HCT116 (cell line): ENCODE results near the gene ACTRT2. TPM values are rescaled to one million over a fixed set of nuclear protein-coding genes. Genes with fewer than 3 reads are reported as not detected.

Experiments used
- ATAC-seq: fragments of 200-7000 bp; cut with Tn5 transposase; 2 replicates; pipeline ENCODE4 v1.9.1; 2020; ENCODE audit warnings: mild to moderate bottlenecking, moderate library complexity
- BruUV-seq: library from RNA; stranded (reverse); fragments of 400-500 nt; replicated peaks from 2 replicates; lab custom pipeline; 2021; lab: Mats Ljungman, UMichigan
- CTCF ChIA-PET: fragments of 300-600 bp; sonication (Branson Sonifier 250); formaldehyde crosslinking; loops from one replicate; lab custom pipeline; 2021; ENCODE audit warnings: antibody characterized with exemption; lab: Charles Lee
- POLR2A ChIA-PET: fragments of 300-600, 350-600 bp; sonication (Branson Sonifier 250); formaldehyde crosslinking; loops from one replicate; lab custom pipeline; 2021; ENCODE audit warnings: antibody characterized with exemption; lab: Charles Lee
- RAD21 ChIA-PET, 2 experiments: fragments of 300-600 bp; sonication (Branson Sonifier 250); formaldehyde crosslinking; loops; one replicate each; lab custom pipeline; 2023; ENCODE audit warnings: low total read pairs in 2 of 2; ENCODE audit not compliant: uncharacterized antibody in 2 of 2, unreplicated experiment in 2 of 2, low non-redundant PET in 1 of 2; lab: Charles Lee
- DNase-seq: peaks from one replicate; pipeline ENCODE4 v3.0.0-alpha.2; 2010; ENCODE audit warnings: low read depth, low spot score
- H2AFZ ChIP-seq: fragments of 200-600 bp; shearing (Covaris generic), sonication (generic); 2 replicates; pipeline ENCODE4 v1.6.1; 2017; ENCODE audit warnings: low read depth, mixed run types, mixed read lengths, antibody characterized with exemption, low read length; ENCODE audit not compliant: poor library complexity, severe bottlenecking
- H3K27ac ChIP-seq: 2 replicates; pipeline ENCODE4 v1.5.1; 2012; ENCODE audit warnings: low read depth, low read length
- H3K27me3 ChIP-seq: fragments of 200-600 bp; sonication (generic); 2 replicates; pipeline ENCODE4 v1.6.1; 2016; ENCODE audit warnings: mixed run types, low read length, mixed read lengths; ENCODE audit not compliant: insufficient read depth
- H3K36me3 ChIP-seq, 2 experiments: fragments of 200-500 bp in 1 of 2; fragments of 200-600 bp in 1 of 2; sonication (Bioruptor generic) in 1 of 2; sonication (generic) in 1 of 2; 2 replicates each; pipeline versions ENCODE4 v1.5.1 to v1.6.1; 2014 to 2016; ENCODE audit warnings: low read length in 2 of 2, inconsistent platforms in 1 of 2, mixed read lengths in 1 of 2, mixed run types in 1 of 2; ENCODE audit not compliant: insufficient read depth in 2 of 2, control insufficient read depth in 1 of 2
- H3K4me1 ChIP-seq, 2 experiments: fragments of 200-600 bp in 1 of 2; sonication (generic) in 1 of 2; 2 replicates each; pipeline versions ENCODE4 v1.5.1 to v1.6.1; 2012 to 2017; ENCODE audit warnings: low read length in 2 of 2, inconsistent platforms in 1 of 2, mild to moderate bottlenecking in 1 of 2, mixed read lengths in 1 of 2, mixed run types in 1 of 2, moderate library complexity in 1 of 2; ENCODE audit not compliant: insufficient read depth in 2 of 2, control insufficient read depth in 1 of 2
- H3K4me2 ChIP-seq: fragments of 200-600 bp; sonication (generic); 2 replicates; pipeline ENCODE4 v1.6.1; 2017; ENCODE audit warnings: mixed run types, low read length, mixed read lengths
- H3K4me3 ChIP-seq, 2 experiments: fragments of 200-600 bp in 1 of 2; sonication (generic) in 1 of 2; replicated peaks in 1 of 2; 2 replicates each; pipeline ENCODE4 v1.5.1; 2011 to 2016; ENCODE audit warnings: low read length in 2 of 2, control low read depth in 1 of 2, low read depth in 1 of 2, mild to moderate bottlenecking in 1 of 2, mixed read lengths in 1 of 2, mixed run types in 1 of 2
- H3K79me2 ChIP-seq: fragments of 200-600 bp; sonication (generic); 2 replicates; pipeline ENCODE4 v1.6.1; 2017; ENCODE audit warnings: mild to moderate bottlenecking, mixed run types, low read length, moderate library complexity, mixed read lengths; ENCODE audit not compliant: insufficient read depth
- H3K9ac ChIP-seq: fragments of 200-600 bp; sonication (generic); 2 replicates; pipeline ENCODE4 v1.6.1; 2016; ENCODE audit warnings: low read length, mixed read lengths
- H3K9me2 ChIP-seq: fragments of 200-600 bp; sonication (generic), shearing (Covaris generic); 2 replicates; pipeline ENCODE4 v1.6.1; 2017; ENCODE audit warnings: mixed run types, mild to moderate bottlenecking, moderate library complexity; ENCODE audit not compliant: insufficient read depth
- H3K9me3 ChIP-seq, 2 experiments: fragments of 200-500 bp in 1 of 2; fragments of 200-600 bp in 1 of 2; sonication (Bioruptor generic) in 1 of 2; sonication (generic) in 1 of 2; 2 replicates each; pipeline ENCODE4 v1.6.1; 2014 to 2017; ENCODE audit warnings: low read length in 2 of 2, mixed read lengths in 2 of 2, inconsistent platforms in 1 of 2, low read depth in 1 of 2, mild to moderate bottlenecking in 1 of 2, mixed run types in 1 of 2, moderate library complexity in 1 of 2; ENCODE audit not compliant: control insufficient read depth in 1 of 2, insufficient read depth in 1 of 2
- H4K20me1 ChIP-seq: fragments of 200-600 bp; sonication (generic), shearing (Covaris generic); 2 replicates; pipeline ENCODE4 v1.6.1; 2017; ENCODE audit warnings: mixed run types, mild to moderate bottlenecking, moderate library complexity; ENCODE audit not compliant: insufficient read depth
- CBX3 ChIP-seq: IDR thresholded peaks from 2 replicates; pipeline ENCODE4 v1.6.1; 2012; ENCODE audit warnings: low read depth
- EGR1 ChIP-seq: IDR thresholded peaks from 2 replicates; pipeline ENCODE4 v1.6.1; 2012; ENCODE audit warnings: low read depth
- ELF1 ChIP-seq: IDR thresholded peaks from 2 replicates; pipeline ENCODE4 v1.6.1; 2012; ENCODE audit warnings: low read depth, borderline replicate concordance
- EZH2 ChIP-seq: fragments of 200-600 bp; sonication (generic); IDR thresholded peaks from 2 replicates; pipeline ENCODE4 v1.6.1; 2017; ENCODE audit warnings: antibody characterized with exemption, mixed run types
- EZH2phosphoT487 ChIP-seq: fragments of 200-600 bp; IDR thresholded peaks from 2 replicates; pipeline ENCODE4 v1.6.1; 2018; ENCODE audit warnings: antibody characterized with exemption, borderline replicate concordance
- FOSL1 ChIP-seq: IDR thresholded peaks from 2 replicates; pipeline ENCODE4 v1.6.1; 2012; ENCODE audit warnings: low read depth
- JUND ChIP-seq: IDR thresholded peaks from 2 replicates; pipeline ENCODE4 v1.6.1; 2012
- POLR2A ChIP-seq: IDR thresholded peaks from 2 replicates; pipeline ENCODE4 v1.7.0; 2011; ENCODE audit warnings: borderline replicate concordance; ENCODE audit not compliant: insufficient read depth, insufficient read length; ENCODE audit errors: extremely low read depth
- RAD21 ChIP-seq: IDR thresholded peaks from 2 replicates; pipeline ENCODE4 v1.6.1; 2012; ENCODE audit warnings: low read depth, mild to moderate bottlenecking
- SIN3A ChIP-seq: IDR thresholded peaks from 2 replicates; pipeline ENCODE4 v1.6.1; 2012; ENCODE audit warnings: low read depth
- SP1 ChIP-seq: IDR thresholded peaks from 2 replicates; pipeline ENCODE4 v1.6.1; 2012; ENCODE audit warnings: low read depth
- SRF ChIP-seq: IDR thresholded peaks from 2 replicates; pipeline ENCODE4 v1.6.1; 2012; ENCODE audit warnings: low read depth
- YY1 ChIP-seq: IDR thresholded peaks from 2 replicates; pipeline ENCODE4 v1.6.1; 2011; ENCODE audit warnings: low read length, low read depth, moderate library complexity, mild to moderate bottlenecking; ENCODE audit not compliant: insufficient replicate concordance; ENCODE audit errors: extremely low read depth
- ZBTB33 ChIP-seq: IDR thresholded peaks from 2 replicates; pipeline ENCODE4 v1.6.1; 2011; ENCODE audit warnings: mild to moderate bottlenecking, low read length, moderate library complexity; ENCODE audit not compliant: insufficient replicate concordance; ENCODE audit errors: extremely low read depth
- ZFX ChIP-seq: fragments of 450-650 bp; IDR thresholded peaks from 2 replicates; pipeline ENCODE4 v1.6.1; 2017
- ZNF274 ChIP-seq: fragments of 200-500 bp; sonication (Bioruptor generic); IDR thresholded peaks from 2 replicates; pipeline ENCODE4 v1.6.1; 2014; ENCODE audit warnings: mild to moderate bottlenecking, low read depth, low read length, inconsistent platforms
- intact Hi-C: fragments of 100-400 bp; cut with micrococcal nuclease; formaldehyde crosslinking; loops from 2 replicates; pipeline ENCODE4 v1.10.0; 2022
- total RNA-seq: library from RNA; stranded (reverse); gene quantifications from one replicate; pipeline ENCODE4 v1.2.1, GENCODE V29; 2021; ENCODE audit not compliant: unreplicated experiment
- TF ChIP-seq, protein P1 (sequence below), 3 experiments: fragments of 200-600 bp in 1 of 3; sonication (generic) in 1 of 3; IDR thresholded peaks in 2 of 3; conservative IDR thresholded peaks in 1 of 3; 2 replicates each; pipeline ENCODE4 v1.5.1; 2012 to 2017; ENCODE audit warnings: low read depth in 2 of 3, low read length in 2 of 3, antibody characterized with exemption in 1 of 3, borderline replicate concordance in 1 of 3, control low read depth in 1 of 3, mild to moderate bottlenecking in 1 of 3, mixed read lengths in 1 of 3, mixed run types in 1 of 3, moderate library complexity in 1 of 3; ENCODE audit not compliant: insufficient read depth in 1 of 3
- TF ChIP-seq, protein P2 (sequence below): IDR thresholded peaks from 2 replicates; pipeline ENCODE4 v1.6.1; 2012; ENCODE audit warnings: low read depth
- TF ChIP-seq, protein P3 (sequence below): IDR thresholded peaks from 2 replicates; pipeline ENCODE4 v1.6.1; 2012

ACTRT2 gene
- total RNA-seq, 1 experiment from 2014 or later: not detected

DNA sequence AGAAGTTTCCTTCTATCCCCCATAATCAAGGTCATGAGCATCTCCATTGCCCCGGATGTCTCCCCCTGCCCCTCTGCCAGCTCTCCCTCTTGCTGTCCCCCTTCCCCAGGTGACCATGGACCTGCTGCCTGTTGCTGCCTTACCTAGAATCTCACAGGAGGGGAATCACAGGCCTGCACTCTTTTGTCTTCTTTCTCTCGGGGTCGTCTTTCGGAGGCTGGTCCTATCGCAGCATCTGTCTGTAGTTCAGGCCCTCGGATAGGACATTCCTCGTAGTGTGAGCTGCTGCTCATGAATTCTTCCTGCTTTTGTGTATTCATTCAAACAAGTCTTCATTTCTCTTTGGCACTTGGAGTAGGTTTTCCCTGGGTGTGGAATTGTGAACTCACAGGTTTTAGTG, 39.9 kb upstream of the ACTRT2 start:
- DNase-seq: no peak
- no peak for ATAC-seq
- H3K9me2 ChIP-seq: no peaks in the 10 kb centered on the region
- H3K27ac ChIP-seq: no peak overlapping the region
- intact Hi-C loops: no loop called here
- ChIA-PET CTCF (no interaction called here), POLR2A (no interaction called here), RAD21 (no interaction called here)
- no TSS peak for BruUV-seq
- H2AFZ ChIP-seq: no peak overlapping the region
- no peak overlapping the region for H3K9ac ChIP-seq
- H3K4me1 ChIP-seq: no peaks in the 10 kb centered on the region
- no peaks in the 10 kb centered on the region for H3K27me3 ChIP-seq
- no peaks in the 10 kb centered on the region for H3K9me3 ChIP-seq
- H3K79me2 ChIP-seq: no peaks in the 10 kb centered on the region
- H4K20me1 ChIP-seq: no peaks in the 10 kb centered on the region
- no peaks in the 10 kb centered on the region for H3K36me3 ChIP-seq
- no peak for TF ChIP-seq SP1
- TF ChIP-seq ZFX: no peak
- TF ChIP-seq YY1: no peak
- TF ChIP-seq, protein P1, sequence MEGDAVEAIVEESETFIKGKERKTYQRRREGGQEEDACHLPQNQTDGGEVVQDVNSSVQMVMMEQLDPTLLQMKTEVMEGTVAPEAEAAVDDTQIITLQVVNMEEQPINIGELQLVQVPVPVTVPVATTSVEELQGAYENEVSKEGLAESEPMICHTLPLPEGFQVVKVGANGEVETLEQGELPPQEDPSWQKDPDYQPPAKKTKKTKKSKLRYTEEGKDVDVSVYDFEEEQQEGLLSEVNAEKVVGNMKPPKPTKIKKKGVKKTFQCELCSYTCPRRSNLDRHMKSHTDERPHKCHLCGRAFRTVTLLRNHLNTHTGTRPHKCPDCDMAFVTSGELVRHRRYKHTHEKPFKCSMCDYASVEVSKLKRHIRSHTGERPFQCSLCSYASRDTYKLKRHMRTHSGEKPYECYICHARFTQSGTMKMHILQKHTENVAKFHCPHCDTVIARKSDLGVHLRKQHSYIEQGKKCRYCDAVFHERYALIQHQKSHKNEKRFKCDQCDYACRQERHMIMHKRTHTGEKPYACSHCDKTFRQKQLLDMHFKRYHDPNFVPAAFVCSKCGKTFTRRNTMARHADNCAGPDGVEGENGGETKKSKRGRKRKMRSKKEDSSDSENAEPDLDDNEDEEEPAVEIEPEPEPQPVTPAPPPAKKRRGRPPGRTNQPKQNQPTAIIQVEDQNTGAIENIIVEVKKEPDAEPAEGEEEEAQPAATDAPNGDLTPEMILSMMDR (IDR thresholded peaks at IDR 0.05 in 2 of 3, conservative IDR thresholded peaks at IDR 0.05 in 1 of 3; ENCODE audit: borderline replicate concordance in 1 of 3, insufficient read depth in 1 of 3, low read depth in 2 of 3, low read length in 2 of 3): no peak
- no peak for TF ChIP-seq ZBTB33
- TF ChIP-seq FOSL1: no peak
- TF ChIP-seq EGR1: no peak
- no peak for TF ChIP-seq JUND
- TF ChIP-seq POLR2A: no peak
- TF ChIP-seq SIN3A: no peak
- no peak for TF ChIP-seq SRF
- TF ChIP-seq, protein P2, sequence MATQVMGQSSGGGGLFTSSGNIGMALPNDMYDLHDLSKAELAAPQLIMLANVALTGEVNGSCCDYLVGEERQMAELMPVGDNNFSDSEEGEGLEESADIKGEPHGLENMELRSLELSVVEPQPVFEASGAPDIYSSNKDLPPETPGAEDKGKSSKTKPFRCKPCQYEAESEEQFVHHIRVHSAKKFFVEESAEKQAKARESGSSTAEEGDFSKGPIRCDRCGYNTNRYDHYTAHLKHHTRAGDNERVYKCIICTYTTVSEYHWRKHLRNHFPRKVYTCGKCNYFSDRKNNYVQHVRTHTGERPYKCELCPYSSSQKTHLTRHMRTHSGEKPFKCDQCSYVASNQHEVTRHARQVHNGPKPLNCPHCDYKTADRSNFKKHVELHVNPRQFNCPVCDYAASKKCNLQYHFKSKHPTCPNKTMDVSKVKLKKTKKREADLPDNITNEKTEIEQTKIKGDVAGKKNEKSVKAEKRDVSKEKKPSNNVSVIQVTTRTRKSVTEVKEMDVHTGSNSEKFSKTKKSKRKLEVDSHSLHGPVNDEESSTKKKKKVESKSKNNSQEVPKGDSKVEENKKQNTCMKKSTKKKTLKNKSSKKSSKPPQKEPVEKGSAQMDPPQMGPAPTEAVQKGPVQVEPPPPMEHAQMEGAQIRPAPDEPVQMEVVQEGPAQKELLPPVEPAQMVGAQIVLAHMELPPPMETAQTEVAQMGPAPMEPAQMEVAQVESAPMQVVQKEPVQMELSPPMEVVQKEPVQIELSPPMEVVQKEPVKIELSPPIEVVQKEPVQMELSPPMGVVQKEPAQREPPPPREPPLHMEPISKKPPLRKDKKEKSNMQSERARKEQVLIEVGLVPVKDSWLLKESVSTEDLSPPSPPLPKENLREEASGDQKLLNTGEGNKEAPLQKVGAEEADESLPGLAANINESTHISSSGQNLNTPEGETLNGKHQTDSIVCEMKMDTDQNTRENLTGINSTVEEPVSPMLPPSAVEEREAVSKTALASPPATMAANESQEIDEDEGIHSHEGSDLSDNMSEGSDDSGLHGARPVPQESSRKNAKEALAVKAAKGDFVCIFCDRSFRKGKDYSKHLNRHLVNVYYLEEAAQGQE: no peak
- TF ChIP-seq, protein P3, sequence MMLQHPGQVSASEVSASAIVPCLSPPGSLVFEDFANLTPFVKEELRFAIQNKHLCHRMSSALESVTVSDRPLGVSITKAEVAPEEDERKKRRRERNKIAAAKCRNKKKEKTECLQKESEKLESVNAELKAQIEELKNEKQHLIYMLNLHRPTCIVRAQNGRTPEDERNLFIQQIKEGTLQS: no peak
- no peak for TF ChIP-seq RAD21
- no peak for TF ChIP-seq CBX3
- TF ChIP-seq ELF1: no peak
- no peak for TF ChIP-seq EZH2
- TF ChIP-seq ZNF274: no peak
- TF ChIP-seq EZH2phosphoT487: no peak
- H3K4me2 ChIP-seq: no peak overlapping the region
- no peak overlapping the region for H3K4me3 ChIP-seq
